ENCODE data around the gene CABYR. TPM values are rescaled to one million over a fixed set of nuclear protein-coding genes. Genes with fewer than 3 reads are reported as not detected.
A peak's percentile ranks its signal among the peaks of the same experiment; 100 is the strongest.

The CABYR gene
- total and polyA plus RNA-seq, 2 of the 13 experiments (the other 11 are each of a cell fraction or from before 2014, with no cell fraction given), result 0.71 to 0.88 TPM

DNA sequence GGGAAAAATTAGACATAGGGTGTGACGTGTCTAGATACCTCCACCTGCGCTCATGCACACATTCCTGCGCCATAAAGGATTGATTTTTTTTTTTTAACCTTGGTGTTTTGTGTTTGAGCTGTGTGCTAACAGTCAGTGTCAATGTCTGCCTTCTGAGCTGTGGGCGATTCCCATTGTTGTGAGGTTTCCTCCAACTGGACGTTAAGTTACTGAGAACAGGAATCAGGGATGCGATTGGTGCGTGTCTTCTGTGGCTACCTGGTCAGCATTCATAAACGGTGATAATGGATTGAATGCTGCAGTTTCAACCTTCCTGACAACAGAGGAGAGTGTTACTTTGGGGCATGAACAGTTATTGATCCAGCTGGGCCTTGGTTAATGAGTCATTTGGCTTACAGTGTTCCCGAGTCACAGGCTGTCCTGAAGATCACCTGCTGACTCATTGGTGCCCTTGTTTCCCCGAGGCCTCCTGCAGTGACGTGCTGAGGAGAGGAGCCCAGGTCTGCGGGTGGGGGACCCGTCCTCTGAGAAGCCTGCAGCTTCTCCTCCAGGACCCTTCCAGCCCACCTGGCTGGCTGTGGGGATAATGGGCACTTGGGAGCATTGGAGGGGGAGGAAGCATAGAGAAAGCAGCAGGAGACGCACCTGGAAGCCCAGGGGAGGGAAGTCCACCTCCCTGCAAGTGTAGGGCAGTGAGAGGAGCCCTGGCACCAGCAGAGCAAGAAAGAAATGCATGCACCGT, 25.8 kb upstream of the CABYR start (continued):
- no peak; the same call in 1 of the 2 replicates for TF ChIP-seq POLR2AphosphoS5 (IDR thresholded peaks at IDR 0.05; ENCODE audit: low read depth, low read length)
- TF ChIP-seq, protein P1, sequence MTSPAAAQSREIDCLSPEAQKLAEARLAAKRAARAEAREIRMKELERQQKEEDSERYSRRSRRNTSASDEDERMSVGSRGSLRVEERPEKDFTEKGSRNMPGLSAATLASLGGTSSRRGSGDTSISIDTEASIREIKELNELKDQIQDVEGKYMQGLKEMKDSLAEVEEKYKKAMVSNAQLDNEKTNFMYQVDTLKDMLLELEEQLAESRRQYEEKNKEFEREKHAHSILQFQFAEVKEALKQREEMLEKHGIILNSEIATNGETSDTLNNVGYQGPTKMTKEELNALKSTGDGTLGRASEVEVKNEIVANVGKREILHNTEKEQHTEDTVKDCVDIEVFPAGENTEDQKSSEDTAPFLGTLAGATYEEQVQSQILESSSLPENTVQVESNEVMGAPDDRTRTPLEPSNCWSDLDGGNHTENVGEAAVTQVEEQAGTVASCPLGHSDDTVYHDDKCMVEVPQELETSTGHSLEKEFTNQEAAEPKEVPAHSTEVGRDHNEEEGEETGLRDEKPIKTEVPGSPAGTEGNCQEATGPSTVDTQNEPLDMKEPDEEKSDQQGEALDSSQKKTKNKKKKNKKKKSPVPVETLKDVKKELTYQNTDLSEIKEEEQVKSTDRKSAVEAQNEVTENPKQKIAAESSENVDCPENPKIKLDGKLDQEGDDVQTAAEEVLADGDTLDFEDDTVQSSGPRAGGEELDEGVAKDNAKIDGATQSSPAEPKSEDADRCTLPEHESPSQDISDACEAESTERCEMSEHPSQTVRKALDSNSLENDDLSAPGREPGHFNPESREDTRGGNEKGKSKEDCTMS (CRISPR knock-in tag; conservative IDR thresholded peaks at IDR 0.05), result no peak
- no peak for TF ChIP-seq HDAC6 (IDR thresholded peaks at IDR 0.05; ENCODE audit: low read depth, low read length)
- TF ChIP-seq SCMH1 (CRISPR knock-in tag; IDR thresholded peaks at IDR 0.05; ENCODE audit: borderline replicate concordance), result no peak
- TF ChIP-seq ZBTB7B (CRISPR knock-in tag; IDR thresholded peaks at IDR 0.05), result no peak
- no peak for TF ChIP-seq NFATC3 (CRISPR knock-in tag; IDR thresholded peaks at IDR 0.05)
- TF ChIP-seq MEIS1 (CRISPR knock-in tag; IDR thresholded peaks at IDR 0.05; ENCODE audit: borderline replicate concordance), result peak; percentile 83; the same call in 1 of the 2 replicates
- TF ChIP-seq HMGA1 (CRISPR knock-in tag; conservative IDR thresholded peaks at IDR 0.05), result no peak
- TF ChIP-seq ZNF17 (CRISPR knock-in tag; IDR thresholded peaks at IDR 0.05), result no peak
- no peak for TF ChIP-seq ZNF530 (CRISPR knock-in tag; IDR thresholded peaks at IDR 0.05; ENCODE audit: low read depth)
- no peak for TF ChIP-seq CHD2 (IDR thresholded peaks at IDR 0.05; ENCODE audit: low read depth, low read length)
- TF ChIP-seq, protein P2, sequence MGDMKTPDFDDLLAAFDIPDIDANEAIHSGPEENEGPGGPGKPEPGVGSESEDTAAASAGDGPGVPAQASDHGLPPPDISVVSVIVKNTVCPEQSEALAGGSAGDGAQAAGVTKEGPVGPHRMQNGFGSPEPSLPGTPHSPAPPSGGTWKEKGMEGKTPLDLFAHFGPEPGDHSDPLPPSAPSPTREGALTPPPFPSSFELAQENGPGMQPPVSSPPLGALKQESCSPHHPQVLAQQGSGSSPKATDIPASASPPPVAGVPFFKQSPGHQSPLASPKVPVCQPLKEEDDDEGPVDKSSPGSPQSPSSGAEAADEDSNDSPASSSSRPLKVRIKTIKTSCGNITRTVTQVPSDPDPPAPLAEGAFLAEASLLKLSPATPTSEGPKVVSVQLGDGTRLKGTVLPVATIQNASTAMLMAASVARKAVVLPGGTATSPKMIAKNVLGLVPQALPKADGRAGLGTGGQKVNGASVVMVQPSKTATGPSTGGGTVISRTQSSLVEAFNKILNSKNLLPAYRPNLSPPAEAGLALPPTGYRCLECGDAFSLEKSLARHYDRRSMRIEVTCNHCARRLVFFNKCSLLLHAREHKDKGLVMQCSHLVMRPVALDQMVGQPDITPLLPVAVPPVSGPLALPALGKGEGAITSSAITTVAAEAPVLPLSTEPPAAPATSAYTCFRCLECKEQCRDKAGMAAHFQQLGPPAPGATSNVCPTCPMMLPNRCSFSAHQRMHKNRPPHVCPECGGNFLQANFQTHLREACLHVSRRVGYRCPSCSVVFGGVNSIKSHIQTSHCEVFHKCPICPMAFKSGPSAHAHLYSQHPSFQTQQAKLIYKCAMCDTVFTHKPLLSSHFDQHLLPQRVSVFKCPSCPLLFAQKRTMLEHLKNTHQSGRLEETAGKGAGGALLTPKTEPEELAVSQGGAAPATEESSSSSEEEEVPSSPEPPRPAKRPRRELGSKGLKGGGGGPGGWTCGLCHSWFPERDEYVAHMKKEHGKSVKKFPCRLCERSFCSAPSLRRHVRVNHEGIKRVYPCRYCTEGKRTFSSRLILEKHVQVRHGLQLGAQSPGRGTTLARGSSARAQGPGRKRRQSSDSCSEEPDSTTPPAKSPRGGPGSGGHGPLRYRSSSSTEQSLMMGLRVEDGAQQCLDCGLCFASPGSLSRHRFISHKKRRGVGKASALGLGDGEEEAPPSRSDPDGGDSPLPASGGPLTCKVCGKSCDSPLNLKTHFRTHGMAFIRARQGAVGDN (CRISPR knock-in tag; IDR thresholded peaks at IDR 0.05), result peak; percentile 84
- no peak for TF ChIP-seq ZNF138 (CRISPR knock-in tag; IDR thresholded peaks at IDR 0.05; ENCODE audit: low read depth)
- TF ChIP-seq, protein P3, sequence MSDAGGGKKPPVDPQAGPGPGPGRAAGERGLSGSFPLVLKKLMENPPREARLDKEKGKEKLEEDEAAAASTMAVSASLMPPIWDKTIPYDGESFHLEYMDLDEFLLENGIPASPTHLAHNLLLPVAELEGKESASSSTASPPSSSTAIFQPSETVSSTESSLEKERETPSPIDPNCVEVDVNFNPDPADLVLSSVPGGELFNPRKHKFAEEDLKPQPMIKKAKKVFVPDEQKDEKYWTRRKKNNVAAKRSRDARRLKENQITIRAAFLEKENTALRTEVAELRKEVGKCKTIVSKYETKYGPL (CRISPR knock-in tag; IDR thresholded peaks at IDR 0.05), result no peak
- TF ChIP-seq TAF1 (CRISPR knock-in tag; IDR thresholded peaks at IDR 0.05), result peak; percentile 46; the same call in 1 of the 2 replicates
- TF ChIP-seq, protein P4, sequence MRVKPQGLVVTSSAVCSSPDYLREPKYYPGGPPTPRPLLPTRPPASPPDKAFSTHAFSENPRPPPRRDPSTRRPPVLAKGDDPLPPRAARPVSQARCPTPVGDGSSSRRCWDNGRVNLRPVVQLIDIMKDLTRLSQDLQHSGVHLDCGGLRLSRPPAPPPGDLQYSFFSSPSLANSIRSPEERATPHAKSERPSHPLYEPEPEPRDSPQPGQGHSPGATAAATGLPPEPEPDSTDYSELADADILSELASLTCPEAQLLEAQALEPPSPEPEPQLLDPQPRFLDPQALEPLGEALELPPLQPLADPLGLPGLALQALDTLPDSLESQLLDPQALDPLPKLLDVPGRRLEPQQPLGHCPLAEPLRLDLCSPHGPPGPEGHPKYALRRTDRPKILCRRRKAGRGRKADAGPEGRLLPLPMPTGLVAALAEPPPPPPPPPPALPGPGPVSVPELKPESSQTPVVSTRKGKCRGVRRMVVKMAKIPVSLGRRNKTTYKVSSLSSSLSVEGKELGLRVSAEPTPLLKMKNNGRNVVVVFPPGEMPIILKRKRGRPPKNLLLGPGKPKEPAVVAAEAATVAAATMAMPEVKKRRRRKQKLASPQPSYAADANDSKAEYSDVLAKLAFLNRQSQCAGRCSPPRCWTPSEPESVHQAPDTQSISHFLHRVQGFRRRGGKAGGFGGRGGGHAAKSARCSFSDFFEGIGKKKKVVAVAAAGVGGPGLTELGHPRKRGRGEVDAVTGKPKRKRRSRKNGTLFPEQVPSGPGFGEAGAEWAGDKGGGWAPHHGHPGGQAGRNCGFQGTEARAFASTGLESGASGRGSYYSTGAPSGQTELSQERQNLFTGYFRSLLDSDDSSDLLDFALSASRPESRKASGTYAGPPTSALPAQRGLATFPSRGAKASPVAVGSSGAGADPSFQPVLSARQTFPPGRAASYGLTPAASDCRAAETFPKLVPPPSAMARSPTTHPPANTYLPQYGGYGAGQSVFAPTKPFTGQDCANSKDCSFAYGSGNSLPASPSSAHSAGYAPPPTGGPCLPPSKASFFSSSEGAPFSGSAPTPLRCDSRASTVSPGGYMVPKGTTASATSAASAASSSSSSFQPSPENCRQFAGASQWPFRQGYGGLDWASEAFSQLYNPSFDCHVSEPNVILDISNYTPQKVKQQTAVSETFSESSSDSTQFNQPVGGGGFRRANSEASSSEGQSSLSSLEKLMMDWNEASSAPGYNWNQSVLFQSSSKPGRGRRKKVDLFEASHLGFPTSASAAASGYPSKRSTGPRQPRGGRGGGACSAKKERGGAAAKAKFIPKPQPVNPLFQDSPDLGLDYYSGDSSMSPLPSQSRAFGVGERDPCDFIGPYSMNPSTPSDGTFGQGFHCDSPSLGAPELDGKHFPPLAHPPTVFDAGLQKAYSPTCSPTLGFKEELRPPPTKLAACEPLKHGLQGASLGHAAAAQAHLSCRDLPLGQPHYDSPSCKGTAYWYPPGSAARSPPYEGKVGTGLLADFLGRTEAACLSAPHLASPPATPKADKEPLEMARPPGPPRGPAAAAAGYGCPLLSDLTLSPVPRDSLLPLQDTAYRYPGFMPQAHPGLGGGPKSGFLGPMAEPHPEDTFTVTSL (CRISPR knock-in tag; IDR thresholded peaks at IDR 0.05; ENCODE audit: borderline replicate concordance), result peak; percentile 77; the same call in 1 of the 2 replicates

Measured in HepG2 (cell line).